ENCODE results near the gene DPH2.

DNA sequence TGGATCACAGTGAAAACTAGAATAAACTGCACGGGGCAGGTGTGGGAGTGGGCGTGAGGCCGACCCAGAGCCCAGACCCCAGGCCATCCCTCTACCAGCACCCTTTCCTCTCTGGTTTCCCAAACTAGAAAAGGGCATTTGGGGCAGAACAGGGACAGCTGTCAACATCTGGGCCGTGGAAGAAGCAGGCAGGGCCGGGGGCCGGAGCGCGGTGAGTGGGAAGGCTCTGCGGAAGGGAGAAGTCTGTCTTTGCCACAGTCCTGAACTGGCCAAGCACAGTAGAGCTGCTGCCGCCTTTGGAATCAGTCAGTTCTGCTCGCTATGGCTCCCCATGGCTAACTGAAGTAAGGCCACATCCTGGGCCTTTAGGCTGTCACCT, 28.2 kb downstream of the DPH2 start:
- TF ChIP-seq POLR2AphosphoS5 (IDR thresholded peaks at IDR 0.05; ENCODE audit: low read depth, low read length): no peak
- TF ChIP-seq, protein P1, sequence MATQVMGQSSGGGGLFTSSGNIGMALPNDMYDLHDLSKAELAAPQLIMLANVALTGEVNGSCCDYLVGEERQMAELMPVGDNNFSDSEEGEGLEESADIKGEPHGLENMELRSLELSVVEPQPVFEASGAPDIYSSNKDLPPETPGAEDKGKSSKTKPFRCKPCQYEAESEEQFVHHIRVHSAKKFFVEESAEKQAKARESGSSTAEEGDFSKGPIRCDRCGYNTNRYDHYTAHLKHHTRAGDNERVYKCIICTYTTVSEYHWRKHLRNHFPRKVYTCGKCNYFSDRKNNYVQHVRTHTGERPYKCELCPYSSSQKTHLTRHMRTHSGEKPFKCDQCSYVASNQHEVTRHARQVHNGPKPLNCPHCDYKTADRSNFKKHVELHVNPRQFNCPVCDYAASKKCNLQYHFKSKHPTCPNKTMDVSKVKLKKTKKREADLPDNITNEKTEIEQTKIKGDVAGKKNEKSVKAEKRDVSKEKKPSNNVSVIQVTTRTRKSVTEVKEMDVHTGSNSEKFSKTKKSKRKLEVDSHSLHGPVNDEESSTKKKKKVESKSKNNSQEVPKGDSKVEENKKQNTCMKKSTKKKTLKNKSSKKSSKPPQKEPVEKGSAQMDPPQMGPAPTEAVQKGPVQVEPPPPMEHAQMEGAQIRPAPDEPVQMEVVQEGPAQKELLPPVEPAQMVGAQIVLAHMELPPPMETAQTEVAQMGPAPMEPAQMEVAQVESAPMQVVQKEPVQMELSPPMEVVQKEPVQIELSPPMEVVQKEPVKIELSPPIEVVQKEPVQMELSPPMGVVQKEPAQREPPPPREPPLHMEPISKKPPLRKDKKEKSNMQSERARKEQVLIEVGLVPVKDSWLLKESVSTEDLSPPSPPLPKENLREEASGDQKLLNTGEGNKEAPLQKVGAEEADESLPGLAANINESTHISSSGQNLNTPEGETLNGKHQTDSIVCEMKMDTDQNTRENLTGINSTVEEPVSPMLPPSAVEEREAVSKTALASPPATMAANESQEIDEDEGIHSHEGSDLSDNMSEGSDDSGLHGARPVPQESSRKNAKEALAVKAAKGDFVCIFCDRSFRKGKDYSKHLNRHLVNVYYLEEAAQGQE (IDR thresholded peaks at IDR 0.05; ENCODE audit: insufficient read depth in 1 of 2, low read depth in 2 of 2, low read length in 2 of 2): no peak

Measured in PFSK-1 (cell line).